Astrocyte (in vitro differentiated cells and primary cell): ENCODE results near the gene GHDC.

ENCODE experiments used
- CTCF ChIP-seq: IDR thresholded peaks from 2 replicates; pipeline ENCODE4 v1.5.1; 2011; ENCODE audit warnings: low read depth, mild to moderate bottlenecking, inconsistent platforms, low read length, moderate library complexity; ENCODE audit not compliant: insufficient read depth
- EZH2 ChIP-seq: IDR thresholded peaks from 2 replicates; pipeline ENCODE4 v1.6.1; 2012; ENCODE audit warnings: mild to moderate bottlenecking, low read length, inconsistent platforms; ENCODE audit not compliant: insufficient read depth

GRCh38 chr17:42163696-42164407 lies 30.4 kb downstream of the GHDC start:
- TF ChIP-seq CTCF, result no peak
- TF ChIP-seq EZH2, result no peak
